Astrocyte of the spinal cord (primary cell): Measurements from ENCODE around the gene SLC17A8.
"Not testable (repeated sequence)": the region's sequence is repeated elsewhere in the genome, so short reads cannot be mapped to it uniquely, and the experiment has no call there.

ENCODE experiments used
- DNase-seq: peaks from one replicate; pipeline ENCODE4 v3.0.0; 2011; ENCODE audit warnings: low read depth, low spot score
- H3K4me3 ChIP-seq: 2 replicates; pipeline ENCODE4 v1.5.1; 2011; ENCODE audit warnings: low read depth, mild to moderate bottlenecking, low read length, moderate library complexity
- in situ Hi-C: cut with HindIII; loops from 2 replicates; pipeline ENCODE4 v1.10.0; 2017; ENCODE audit warnings: low sequenced_read_pairs
- TF ChIP-seq, protein P1 (sequence below): IDR thresholded peaks from 2 replicates; pipeline ENCODE4 v1.5.1; 2012; ENCODE audit warnings: low read depth, mild to moderate bottlenecking, low read length, inconsistent platforms

The SLC17A8 gene

DNA sequence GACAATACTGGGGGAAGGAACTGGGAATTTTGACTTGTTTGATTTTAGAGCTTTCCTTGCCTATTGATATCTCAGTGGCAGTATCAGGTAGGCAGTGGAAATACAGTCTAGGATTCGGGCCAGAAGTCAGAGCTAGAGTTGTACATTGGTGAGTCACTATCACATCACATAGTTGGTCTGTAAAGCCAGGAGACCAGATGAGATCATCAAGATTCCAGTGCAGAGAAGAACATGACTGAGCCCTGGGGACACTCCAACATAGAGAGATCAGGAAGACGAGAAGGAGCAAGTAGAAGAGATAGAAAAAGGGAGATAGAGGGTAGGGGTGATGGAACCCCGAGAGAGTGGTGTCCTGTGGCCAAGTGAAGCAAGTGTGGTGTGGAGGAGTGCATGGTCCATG is 70.2 kb downstream of the SLC17A8 start:
- in situ Hi-C loops = no loop called here
- DNase-seq = peak; percentile 71
- TF ChIP-seq, protein P1, sequence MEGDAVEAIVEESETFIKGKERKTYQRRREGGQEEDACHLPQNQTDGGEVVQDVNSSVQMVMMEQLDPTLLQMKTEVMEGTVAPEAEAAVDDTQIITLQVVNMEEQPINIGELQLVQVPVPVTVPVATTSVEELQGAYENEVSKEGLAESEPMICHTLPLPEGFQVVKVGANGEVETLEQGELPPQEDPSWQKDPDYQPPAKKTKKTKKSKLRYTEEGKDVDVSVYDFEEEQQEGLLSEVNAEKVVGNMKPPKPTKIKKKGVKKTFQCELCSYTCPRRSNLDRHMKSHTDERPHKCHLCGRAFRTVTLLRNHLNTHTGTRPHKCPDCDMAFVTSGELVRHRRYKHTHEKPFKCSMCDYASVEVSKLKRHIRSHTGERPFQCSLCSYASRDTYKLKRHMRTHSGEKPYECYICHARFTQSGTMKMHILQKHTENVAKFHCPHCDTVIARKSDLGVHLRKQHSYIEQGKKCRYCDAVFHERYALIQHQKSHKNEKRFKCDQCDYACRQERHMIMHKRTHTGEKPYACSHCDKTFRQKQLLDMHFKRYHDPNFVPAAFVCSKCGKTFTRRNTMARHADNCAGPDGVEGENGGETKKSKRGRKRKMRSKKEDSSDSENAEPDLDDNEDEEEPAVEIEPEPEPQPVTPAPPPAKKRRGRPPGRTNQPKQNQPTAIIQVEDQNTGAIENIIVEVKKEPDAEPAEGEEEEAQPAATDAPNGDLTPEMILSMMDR = no peak
- H3K4me3 ChIP-seq = no peak overlapping the region

DNA sequence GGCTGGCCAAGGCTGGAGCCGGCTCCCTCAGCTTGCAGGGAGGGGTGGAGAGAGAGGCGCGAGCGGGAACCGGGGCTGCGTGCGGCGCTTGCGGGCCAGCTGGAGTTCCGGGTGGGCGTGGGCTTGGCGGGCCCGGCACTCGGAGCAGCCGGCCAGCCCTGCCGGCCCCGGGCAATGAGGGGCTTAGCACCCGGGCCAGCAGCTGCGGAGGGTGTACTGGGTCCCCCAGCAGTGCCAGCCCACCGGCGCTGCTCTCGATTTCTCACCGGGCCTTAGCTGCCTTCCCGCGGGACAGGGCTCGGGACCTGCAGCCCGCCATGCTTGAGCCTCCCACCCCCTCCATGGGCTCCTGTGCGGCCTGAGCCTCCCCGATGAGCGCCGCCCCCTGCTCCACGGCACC is 73.4 kb downstream of the SLC17A8 start:
- in situ Hi-C loops, DNase-seq, H3K4me3 ChIP-seq: not testable (repeated sequence)

DNA sequence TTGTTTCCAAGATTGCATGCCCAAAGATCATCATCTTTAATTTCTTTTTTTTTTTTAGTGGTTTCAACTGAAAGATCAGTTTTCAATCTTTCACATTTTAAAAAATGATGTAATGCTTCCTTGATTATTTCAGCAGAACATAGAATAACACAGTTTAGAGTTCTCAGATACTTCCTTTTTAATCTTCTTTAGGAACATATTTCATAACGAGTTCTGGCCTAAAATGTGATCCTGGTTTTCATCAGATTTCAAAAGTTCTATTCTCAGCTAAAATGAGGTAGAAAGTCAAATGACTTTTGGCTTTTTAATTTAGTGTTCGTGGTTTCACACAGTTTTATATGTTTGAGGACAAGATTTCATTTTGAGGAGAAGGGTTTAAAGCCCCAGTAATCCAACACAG is 76.8 kb downstream of the SLC17A8 start:
- H3K4me3 ChIP-seq = no peak overlapping the region
- DNase-seq = no peak
- in situ Hi-C loops = no loop called here
- TF ChIP-seq, protein P1 = no peak

DNA sequence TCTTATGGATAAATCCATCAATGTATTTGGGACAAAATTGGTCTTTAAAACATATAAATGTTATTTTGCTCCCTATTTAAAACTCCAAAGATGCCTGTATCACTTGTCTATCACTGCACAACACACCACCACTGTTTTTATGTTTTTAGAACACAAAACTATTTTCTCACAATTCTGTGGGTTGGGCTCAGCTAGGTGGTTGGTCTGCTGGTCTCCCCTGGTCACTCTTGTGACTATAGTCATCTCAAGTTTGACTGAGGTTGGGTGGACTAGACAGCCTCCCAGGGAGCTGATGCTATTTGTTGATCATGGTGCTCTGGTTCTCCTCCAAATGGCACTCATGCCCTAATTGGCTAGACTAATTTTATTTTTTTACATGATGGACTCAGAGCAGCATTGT is 77.3 kb downstream of the SLC17A8 start:
- TF ChIP-seq, protein P1 = no peak
- in situ Hi-C loops = no loop called here
- H3K4me3 ChIP-seq = no peak overlapping the region
- no peak for DNase-seq

DNA sequence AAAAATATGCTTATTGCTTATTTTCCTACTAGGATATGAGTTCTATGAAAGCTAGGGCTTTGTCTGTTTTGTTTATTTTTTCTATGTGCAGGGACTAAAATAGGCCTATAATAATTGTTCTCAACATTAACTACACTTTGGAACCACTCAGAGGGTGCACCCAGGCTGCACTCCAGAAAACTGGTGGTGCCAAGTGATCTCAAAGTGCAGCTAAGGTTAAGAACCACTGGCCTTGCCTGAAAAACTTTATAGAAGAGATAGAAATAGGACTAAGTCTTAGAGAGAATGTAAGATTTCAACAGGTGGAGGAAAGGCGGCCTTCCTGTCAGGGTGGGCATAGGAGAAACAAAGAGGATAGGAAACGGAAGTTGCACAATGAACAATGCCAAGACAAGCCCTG is 79.1 kb downstream of the SLC17A8 start:
- no peak for DNase-seq
- in situ Hi-C loops = no loop called here
- TF ChIP-seq, protein P1 = no peak
- H3K4me3 ChIP-seq = no peak overlapping the region

DNA sequence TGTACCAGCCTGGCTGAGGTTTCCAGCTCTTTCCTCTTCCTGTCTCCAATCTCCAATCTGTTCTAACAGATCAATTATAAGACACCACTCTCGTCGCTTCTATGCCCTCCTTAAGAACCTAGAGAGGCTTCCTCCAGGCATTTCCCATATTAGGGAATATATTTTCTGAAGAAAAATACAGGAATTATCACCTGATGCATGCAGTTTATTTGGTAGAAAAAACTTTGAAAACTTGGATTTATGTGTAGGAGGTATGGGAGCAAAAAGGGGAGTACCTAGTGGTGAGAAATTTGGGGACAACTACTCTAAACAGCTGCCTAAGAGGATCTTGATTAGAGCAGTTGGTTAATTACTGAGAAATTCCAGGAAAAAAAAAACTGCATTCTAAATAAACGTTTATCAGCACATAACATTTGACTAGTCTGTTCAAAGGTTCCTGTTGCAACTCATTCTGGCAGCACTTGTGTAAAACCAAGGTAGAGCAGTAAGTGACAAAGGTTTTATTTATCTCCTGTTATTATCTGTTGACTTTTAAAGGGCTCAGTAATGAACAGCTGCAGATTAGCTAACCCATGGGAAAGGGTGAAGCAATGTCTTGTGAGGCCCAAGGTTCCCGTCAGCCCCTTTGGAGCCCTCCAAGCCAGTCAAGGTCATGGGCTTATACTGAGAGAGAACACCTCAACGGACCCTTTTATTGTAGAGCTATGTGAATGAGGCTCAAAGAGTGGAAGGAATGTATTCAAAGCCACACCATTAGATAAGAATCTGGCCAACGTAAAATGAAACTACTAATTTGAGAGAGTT is 80.4 kb downstream of the SLC17A8 start:
- TF ChIP-seq, protein P1 = no peak
- no peak for DNase-seq
- in situ Hi-C loops = no loop called here
- H3K4me3 ChIP-seq = no peak overlapping the region

DNA sequence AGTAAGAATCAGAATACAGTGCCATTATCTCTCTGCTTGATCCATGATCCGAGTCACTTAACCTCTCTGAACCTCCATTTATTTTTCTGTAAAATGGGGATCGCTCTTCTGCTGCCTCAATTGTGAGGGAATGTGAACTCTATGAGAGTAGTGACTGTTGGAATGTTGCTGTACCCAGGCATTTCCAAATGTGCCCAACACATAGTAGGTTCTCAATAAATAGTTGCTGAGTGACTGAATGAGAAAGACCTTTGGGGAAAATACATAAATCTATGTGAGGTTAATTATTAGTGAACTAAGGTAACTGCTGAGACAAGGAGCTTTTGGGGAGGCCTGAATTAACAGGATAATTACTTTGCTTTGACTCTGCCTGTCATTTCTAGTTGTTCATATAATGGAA is 82.9 kb downstream of the SLC17A8 start:
- in situ Hi-C loops = no loop called here
- TF ChIP-seq, protein P1 = no peak
- H3K4me3 ChIP-seq = no peak overlapping the region
- no peak for DNase-seq
